HG03097 (cell line): ENCODE measurements around the gene R3HDML.
"Not testable (repeated sequence)": the region's sequence is repeated elsewhere in the genome, so short reads cannot be mapped to it uniquely, and the experiment has no call there.

Source experiments
- ATAC-seq: cut with Tn5 transposase; IDR thresholded peaks from one replicate; pipeline ENCODE4 v1.9.1; 2021; ENCODE audit not compliant: unreplicated experiment, low FRiP score

R3HDML gene

GRCh38 chr20:44336725-44337380 is at the start of gene R3HDML:
TSS of gene R3HDML (plus strand) at chr20:44337043. CDS start at chr20:44337158, 115 bp downstream.
- no peak for ATAC-seq

GRCh38 chr20:44287272-44288097 is 49.4 kb upstream of the R3HDML start:
- ATAC-seq, result no peak

- no peak for ATAC-seq
These were observed 48.6 kb upstream of the R3HDML start for GRCh38 chr20:44288252-44288651.

- ATAC-seq, result no peak
These were observed 45.1 kb upstream of the R3HDML start for GRCh38 chr20:44291754-44292153.

GRCh38 chr20:44296011-44296410 is 40.8 kb upstream of the R3HDML start:
- no peak for ATAC-seq

GRCh38 chr20:44297721-44298120 is 39.1 kb upstream of the R3HDML start:
- no peak for ATAC-seq

- not testable (repeated sequence) for ATAC-seq
These were observed 37.8 kb upstream of the R3HDML start for GRCh38 chr20:44299011-44299535.

GRCh38 chr20:44301285-44301684 is 35.6 kb upstream of the R3HDML start:
- ATAC-seq, result no peak

- ATAC-seq, result no peak
These were observed 34.7 kb upstream of the R3HDML start for GRCh38 chr20:44302026-44302669.

- ATAC-seq, result no peak
These were observed 34.1 kb upstream of the R3HDML start for GRCh38 chr20:44302736-44303135.

GRCh38 chr20:44304383-44304782 is 32.5 kb upstream of the R3HDML start:
- no peak for ATAC-seq

GRCh38 chr20:44306927-44307326 is 29.9 kb upstream of the R3HDML start:
- no peak for ATAC-seq

GRCh38 chr20:44309763-44310663 is 26.8 kb upstream of the R3HDML start:
- no peak for ATAC-seq

- peak; percentile 87 for ATAC-seq
These were observed 25.9 kb upstream of the R3HDML start, which contains the start of gene FITM2 for GRCh38 chr20:44310664-44311639. TSS of gene FITM2 (minus strand) at chr20:44311202. CDS start at chr20:44311148, 54 bp downstream.

- no peak for ATAC-seq
These were observed 22.0 kb upstream of the R3HDML start for GRCh38 chr20:44314870-44315269.

GRCh38 chr20:44319839-44320422 is 16.9 kb upstream of the R3HDML start:
- no peak for ATAC-seq

GRCh38 chr20:44324343-44324742 is 12.5 kb upstream of the R3HDML start:
- no peak for ATAC-seq

GRCh38 chr20:44326391-44327159 is 10.3 kb upstream of the R3HDML start:
- no peak for ATAC-seq
